ENCODE measurements around the gene KRTAP4-1.
"Not testable (repeated sequence)": the region's sequence is repeated elsewhere in the genome, so short reads cannot be mapped to it uniquely, and the experiment has no call there.

KRTAP4-1 gene

GRCh38 chr17:41168121-41168520 lies 16.6 kb downstream of the KRTAP4-1 start, which contains the start of gene KRTAP4-3:
Gene KRTAP4-3 (minus strand): TSS chr17:41168221. CDS start chr17:41168172, 49 bp downstream.
- no peak for DNase-seq

GRCh38 chr17:41167561-41167960 lies 17.1 kb downstream of the KRTAP4-1 start:
- no peak for DNase-seq

GRCh38 chr17:41163828-41164227 lies 20.9 kb downstream of the KRTAP4-1 start:
- DNase-seq, result no peak

GRCh38 chr17:41160648-41161047 lies 24.1 kb downstream of the KRTAP4-1 start, which contains the start of gene KRTAP4-4:
Gene KRTAP4-4 (minus strand): TSS chr17:41160748. CDS start chr17:41160691, 57 bp downstream.
- DNase-seq, result no peak

GRCh38 chr17:41160190-41160589 lies 24.5 kb downstream of the KRTAP4-1 start:
- DNase-seq, result not testable (repeated sequence)

GRCh38 chr17:41153856-41154255 lies 30.9 kb downstream of the KRTAP4-1 start:
- DNase-seq, result no peak

- DNase-seq, result no peak
These were observed 33.2 kb downstream of the KRTAP4-1 start for GRCh38 chr17:41151525-41151924.

GRCh38 chr17:41150026-41150425 lies 34.7 kb downstream of the KRTAP4-1 start:
- no peak for DNase-seq

GRCh38 chr17:41149652-41149985 lies 35.1 kb downstream of the KRTAP4-1 start, which contains the start of gene KRTAP4-5:
Gene KRTAP4-5 (minus strand): TSS chr17:41149825. CDS start chr17:41149767, 58 bp downstream.
- DNase-seq, result no peak

- not testable (repeated sequence) for DNase-seq
These were observed 35.6 kb downstream of the KRTAP4-1 start for GRCh38 chr17:41148971-41149651.

GRCh38 chr17:41147531-41148204 lies 37.0 kb downstream of the KRTAP4-1 start:
- DNase-seq, result no peak

- DNase-seq, result no peak
These were observed 39.5 kb downstream of the KRTAP4-1 start for GRCh38 chr17:41145261-41145660.

- DNase-seq, result no peak
These were observed 39.9 kb downstream of the KRTAP4-1 start for GRCh38 chr17:41144846-41145245.

- DNase-seq, result no peak
These were observed 43.4 kb downstream of the KRTAP4-1 start for GRCh38 chr17:41141361-41141760.

- DNase-seq, result no peak
These were observed 44.2 kb downstream of the KRTAP4-1 start, which contains the start of gene KRTAP4-6 for GRCh38 chr17:41140360-41141131. Gene KRTAP4-6 (minus strand): TSS chr17:41140544. CDS start chr17:41140487, 57 bp downstream.

GRCh38 chr17:41139865-41140264 lies 44.8 kb downstream of the KRTAP4-1 start:
- DNase-seq, result not testable (repeated sequence)
